AG09309 (cell line): Measurements from ENCODE around the gene VANGL1.

Experiments used
- DNase-seq: peaks from one replicate; pipeline ENCODE4 v3.0.0-alpha.2; 2010; ENCODE audit warnings: low read depth
- H3K4me3 ChIP-seq: 2 replicates; pipeline ENCODE4 v1.5.1; 2011; ENCODE audit warnings: mild to moderate bottlenecking, low read depth, low read length, moderate library complexity; ENCODE audit not compliant: control insufficient read depth
- CTCF ChIP-seq: IDR thresholded peaks from 2 replicates; pipeline ENCODE4 v1.5.1; 2011; ENCODE audit warnings: mild to moderate bottlenecking, low read depth, low read length, inconsistent platforms; ENCODE audit not compliant: insufficient read depth, control insufficient read depth; ENCODE audit errors: missing control alignments

VANGL1 gene

GRCh38 chr1:115649964-115650363 is 8.2 kb downstream of the VANGL1 start:
- DNase-seq, result no peak
- no peak for TF ChIP-seq CTCF
- H3K4me3 ChIP-seq, result no peak overlapping the region

DNA sequence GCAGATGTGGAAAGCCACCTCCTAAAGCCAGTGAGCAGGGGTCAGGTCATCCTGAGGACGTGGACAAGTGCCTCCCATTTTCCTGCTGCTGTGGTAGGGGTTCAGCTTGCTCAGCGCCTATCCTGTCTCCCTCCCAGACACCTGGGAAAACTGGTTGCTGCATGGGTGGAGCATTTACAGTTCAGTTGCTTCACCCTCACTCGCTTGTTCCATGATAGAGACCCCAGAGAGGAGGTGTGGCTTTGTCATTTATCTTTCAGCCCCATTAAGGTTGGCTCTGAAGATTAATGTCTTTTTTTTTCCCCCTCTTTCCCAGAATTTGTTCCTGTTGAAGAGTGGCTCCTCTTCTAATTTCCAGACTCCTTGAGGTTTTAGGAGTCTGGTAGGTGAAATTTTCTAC is 9.2 kb downstream of the VANGL1 start:
- H3K4me3 ChIP-seq, result no peak overlapping the region
- TF ChIP-seq CTCF, result no peak
- DNase-seq, result no peak

DNA sequence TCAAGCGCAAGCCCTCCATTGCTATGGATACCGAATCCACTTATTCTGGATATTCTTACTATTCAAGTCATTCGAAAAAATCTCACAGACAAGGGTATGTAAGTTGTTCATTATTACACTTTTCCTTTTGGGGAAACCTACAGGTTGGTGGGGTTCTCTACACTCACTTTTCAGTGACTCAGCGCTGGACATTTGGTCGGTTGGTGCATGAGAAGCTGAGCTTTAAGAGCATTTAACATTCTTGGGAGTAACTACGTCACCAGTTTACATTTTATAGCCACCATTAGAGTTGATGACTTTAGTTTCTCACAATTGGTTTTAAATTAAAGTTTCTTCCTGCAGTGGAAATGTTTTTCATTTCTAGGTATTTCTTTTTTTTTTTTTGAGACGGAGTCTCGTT is 9.6 kb downstream of the VANGL1 start:
- TF ChIP-seq CTCF, result no peak
- H3K4me3 ChIP-seq, result no peak overlapping the region
- DNase-seq, result no peak

DNA sequence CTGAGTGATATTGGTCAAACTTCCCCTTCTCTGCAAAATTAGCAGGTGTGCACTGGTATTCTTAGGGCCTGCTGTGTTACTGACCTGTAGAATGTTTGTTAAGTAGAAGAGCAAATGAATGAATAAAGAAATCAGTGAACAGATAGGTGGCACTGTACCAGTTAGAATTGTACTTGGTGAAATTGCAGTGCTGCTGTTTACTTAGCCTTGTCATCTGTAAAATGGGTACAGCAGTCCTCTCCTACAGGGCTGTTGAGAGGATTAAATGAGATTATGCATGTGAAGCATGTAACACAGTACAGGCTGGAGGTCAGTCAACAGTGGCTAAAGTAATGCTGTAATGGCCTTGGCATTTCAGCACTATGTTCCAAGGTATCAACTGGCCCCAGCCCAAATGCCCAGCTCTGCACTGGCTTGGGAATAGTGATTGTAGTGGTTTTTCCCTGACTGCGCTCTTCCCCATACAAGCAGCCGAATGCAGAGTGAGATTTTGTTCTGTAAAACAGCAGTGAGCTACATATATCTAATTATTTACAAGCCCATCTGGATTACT is 10.5 kb downstream of the VANGL1 start:
- no peak for DNase-seq
- no peak for TF ChIP-seq CTCF
- no peak overlapping the region for H3K4me3 ChIP-seq

- no peak overlapping the region for H3K4me3 ChIP-seq
- TF ChIP-seq CTCF, result no peak
- DNase-seq, result no peak
These were observed 12.4 kb downstream of the VANGL1 start for GRCh38 chr1:115654125-115654524.

DNA sequence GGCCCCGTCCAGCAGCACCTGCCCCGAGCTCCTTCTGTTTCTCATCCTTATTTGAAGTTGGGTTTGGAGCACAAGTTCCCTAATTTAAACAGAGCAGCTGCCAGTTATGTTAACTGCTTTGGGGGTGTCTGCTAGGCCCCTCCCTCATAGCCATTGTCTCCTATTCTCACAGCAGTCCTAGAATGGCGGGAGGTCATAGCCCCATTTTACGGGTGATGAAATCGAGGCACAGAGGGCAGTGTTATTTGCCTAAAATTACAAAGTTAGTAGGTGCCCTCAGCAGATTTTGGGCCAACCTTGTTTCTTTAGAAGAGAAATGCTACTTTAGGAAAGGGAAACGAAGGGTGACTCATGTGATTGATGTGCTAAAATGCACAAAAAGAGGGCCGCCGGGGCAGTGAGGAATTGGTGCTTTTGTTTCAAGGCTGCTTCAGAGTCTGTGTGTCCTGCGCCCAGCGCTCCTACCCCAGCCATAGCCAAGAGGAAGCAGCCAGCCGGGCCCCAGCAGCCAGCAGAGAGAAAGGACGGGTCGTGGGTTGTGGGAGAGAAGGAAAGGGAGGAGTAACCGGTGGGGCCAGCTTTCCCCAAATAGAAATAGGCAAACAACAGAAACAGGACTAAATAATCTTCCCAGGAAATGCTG is 13.0 kb downstream of the VANGL1 start:
- no peak for TF ChIP-seq CTCF
- no peak overlapping the region for H3K4me3 ChIP-seq
- no peak for DNase-seq

DNA sequence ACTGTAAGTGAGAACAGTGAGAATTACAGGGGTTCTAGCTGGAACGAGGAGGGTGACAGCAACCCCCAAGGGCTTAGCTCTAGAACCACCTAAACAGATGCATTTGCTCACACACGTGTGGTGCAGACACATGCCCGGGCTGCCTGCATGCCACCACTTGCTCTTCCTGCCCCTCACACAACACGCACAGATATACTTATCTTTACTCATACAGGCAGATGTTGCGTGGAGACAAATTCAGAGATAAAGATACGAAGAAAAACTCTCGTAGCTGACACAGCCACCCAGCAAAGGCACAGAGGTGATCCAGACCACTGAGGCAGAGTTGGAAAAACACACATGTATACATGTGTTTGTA is 13.5 kb downstream of the VANGL1 start:
- no peak for TF ChIP-seq CTCF

More for the DNA sequence above, 13.5 kb downstream of the VANGL1 start:
- DNase-seq, result no peak
- H3K4me3 ChIP-seq, result no peak overlapping the region
